ENCODE measurements around the gene CCDC7. TPM values are rescaled to one million over a fixed set of nuclear protein-coding genes. Genes with fewer than 3 reads are reported as not detected.

The CCDC7 gene
- total RNA-seq, 1 experiment from 2014 or later: 6.0 TPM

- ATAC-seq (no peak), DNase-seq (ENCODE audit: low read depth, low spot score) (no peak)
- CTCF ChIA-PET: no interaction called here
- no peaks in the 10 kb centered on the region for H3K27me3 ChIP-seq (ENCODE audit: control insufficient read depth, insufficient read depth, low read length)
- no peaks in the 10 kb centered on the region for H3K36me3 ChIP-seq (ENCODE audit: control insufficient read depth, insufficient read depth, low read length)
- no peaks in the 10 kb centered on the region for H3K9me3 ChIP-seq (ENCODE audit: control insufficient read depth, insufficient read depth, low read depth, low read length)
- no peak overlapping the region for H3K27ac ChIP-seq (ENCODE audit: low read length)
- POLR2A ChIA-PET: no interaction called here
- TF ChIP-seq SIN3A (IDR thresholded peaks at IDR 0.05; ENCODE audit: borderline replicate concordance, insufficient read depth, low read depth, low read length) (no peak), REST (IDR thresholded peaks at IDR 0.05; ENCODE audit: insufficient read depth in 1 of 2, low read depth in 2 of 2, low read length in 1 of 2) (no peak), TCF7L2 (IDR thresholded peaks at IDR 0.05; ENCODE audit: low read depth, low read length) (no peak), CTCF (IDR thresholded peaks at IDR 0.05) (no peak), POLR2AphosphoS5 (IDR thresholded peaks at IDR 0.05; ENCODE audit: low read depth, low read length) (no peak)
- in situ Hi-C loops (cut with HindIII; ENCODE audit: low pct_unique_long_range_greater_than_20kb, low sequenced_read_pairs): no loop called here
- BruUV-seq (replicated peaks): no TSS peak
- no peaks in the 10 kb centered on the region; the same call in none of the 2 replicates for H3K4me1 ChIP-seq (ENCODE audit: control insufficient read depth, insufficient read depth, low read length)
- intact Hi-C loops (cut with micrococcal nuclease; ENCODE audit: unreplicated experiment): loop anchor here (10.0 kb wide), 1 partner anchor 95 kb away; no protein-coding TSS in a partner anchor
- H3K4me3 ChIP-seq (ENCODE audit: low read depth in 2 of 2, low read length in 2 of 2): no peak overlapping the region
Measured at GRCh38 chr10:32889631-32890212, 443.8 kb downstream of the CCDC7 start.

GRCh38 chr10:32890444-32890843 is 444.5 kb downstream of the CCDC7 start:
- ChIA-PET POLR2A (no interaction called here), CTCF (no interaction called here)
- H3K27ac ChIP-seq (ENCODE audit: low read length): no peak overlapping the region
- ATAC-seq: no peak
- H3K36me3 ChIP-seq (ENCODE audit: control insufficient read depth, insufficient read depth, low read length): no peaks in the 10 kb centered on the region
- no peaks in the 10 kb centered on the region for H3K9me3 ChIP-seq (ENCODE audit: control insufficient read depth, insufficient read depth, low read depth, low read length)
- BruUV-seq (replicated peaks): no TSS peak
- TF ChIP-seq POLR2AphosphoS5 (IDR thresholded peaks at IDR 0.05; ENCODE audit: low read depth, low read length): no peak
- TF ChIP-seq TCF7L2 (IDR thresholded peaks at IDR 0.05; ENCODE audit: low read depth, low read length): no peak
- TF ChIP-seq CTCF (IDR thresholded peaks at IDR 0.05): no peak
- no peak for TF ChIP-seq SIN3A (IDR thresholded peaks at IDR 0.05; ENCODE audit: borderline replicate concordance, insufficient read depth, low read depth, low read length)
- no peak for TF ChIP-seq REST (IDR thresholded peaks at IDR 0.05; ENCODE audit: insufficient read depth in 1 of 2, low read depth in 2 of 2, low read length in 1 of 2)
- intact Hi-C loops (cut with micrococcal nuclease; ENCODE audit: unreplicated experiment) (loop anchor here (10.0 kb wide), 1 partner anchor 96 kb away; no protein-coding TSS in a partner anchor), in situ Hi-C loops (cut with HindIII; ENCODE audit: low pct_unique_long_range_greater_than_20kb, low sequenced_read_pairs) (no loop called here)
- H3K4me1 ChIP-seq (ENCODE audit: control insufficient read depth, insufficient read depth, low read length): no peaks in the 10 kb centered on the region; the same call in none of the 2 replicates
- H3K27me3 ChIP-seq (ENCODE audit: control insufficient read depth, insufficient read depth, low read length): no peaks in the 10 kb centered on the region
- H3K4me3 ChIP-seq (ENCODE audit: low read depth in 2 of 2, low read length in 2 of 2): no peak overlapping the region
- no peak for DNase-seq (ENCODE audit: low read depth, low spot score)
